OCI-LY7 (cell line): ENCODE data around the gene FSIP1. TPM values are rescaled to one million over a fixed set of nuclear protein-coding genes. Genes with fewer than 3 reads are reported as not detected.

ENCODE experiments used
- BruUV-seq: library from RNA; stranded (reverse); fragments of 400-500 nt; replicated peaks from 2 replicates; lab custom pipeline; 2021; lab: Mats Ljungman, UMichigan
- CTCF ChIA-PET: fragments of 300-600 bp; sonication (Branson Sonifier 250); formaldehyde crosslinking; loops from one replicate; lab custom pipeline; 2022; ENCODE audit warnings: antibody characterized with exemption; ENCODE audit not compliant: unreplicated experiment; lab: Charles Lee
- POLR2A ChIA-PET: fragments of 300-600 bp; sonication (Branson Sonifier 250); formaldehyde crosslinking; loops from one replicate; lab custom pipeline; 2022; ENCODE audit warnings: antibody characterized with exemption; lab: Charles Lee
- DNase-seq: peaks from one replicate; pipeline ENCODE4 v3.0.0-alpha.2; 2015; ENCODE audit warnings: low spot score
- H2AFZ ChIP-seq: fragments of 200-600 bp; sonication (generic), shearing (Covaris generic); 2 replicates; pipeline ENCODE4 v1.6.1; 2014; ENCODE audit warnings: mild to moderate bottlenecking, antibody characterized with exemption, low read length, moderate library complexity
- H3K27ac ChIP-seq: fragments of 200-600 bp; sonication (generic); 2 replicates; pipeline ENCODE4 v1.5.1; 2014; ENCODE audit warnings: mixed run types, low read depth, mild to moderate bottlenecking, moderate library complexity, low read length, inconsistent platforms; ENCODE audit not compliant: poor library complexity, severe bottlenecking
- H3K36me3 ChIP-seq: fragments of 200-600 bp; sonication (generic); 2 replicates; pipeline ENCODE4 v1.6.1; 2014; ENCODE audit warnings: mild to moderate bottlenecking, antibody characterized with exemption, low read length, moderate library complexity, mixed read lengths; ENCODE audit not compliant: insufficient read depth
- H3K4me1 ChIP-seq: fragments of 200-600 bp; sonication (generic); 2 replicates; pipeline ENCODE4 v1.5.1; 2014; ENCODE audit warnings: mild to moderate bottlenecking, low read length; ENCODE audit not compliant: insufficient read depth, poor library complexity, severe bottlenecking
- H3K4me2 ChIP-seq: fragments of 200-600 bp; sonication (generic); 2 replicates; pipeline ENCODE4 v1.6.1; 2014; ENCODE audit warnings: mild to moderate bottlenecking, low read length
- H3K4me3 ChIP-seq: fragments of 200-600 bp; sonication (generic); 2 replicates; pipeline ENCODE4 v1.5.1; 2014; ENCODE audit warnings: mild to moderate bottlenecking, low read depth, low read length; ENCODE audit not compliant: poor library complexity, severe bottlenecking
- H3K79me2 ChIP-seq: fragments of 200-600 bp; sonication (generic); 2 replicates; pipeline ENCODE4 v1.6.1; 2016; ENCODE audit warnings: low read depth, mild to moderate bottlenecking, low read length, moderate library complexity, mixed read lengths; ENCODE audit not compliant: insufficient read depth
- H3K9me2 ChIP-seq: fragments of 200-600 bp; sonication (generic); 2 replicates; pipeline ENCODE4 v1.6.1; 2016; ENCODE audit warnings: mild to moderate bottlenecking, low read length, mixed read lengths; ENCODE audit not compliant: insufficient read depth
- H3K9me3 ChIP-seq: fragments of 200-600 bp; sonication (generic); 2 replicates; pipeline ENCODE4 v1.6.1; 2014; ENCODE audit warnings: mild to moderate bottlenecking, mixed run types, low read length, mixed read lengths
- H4K20me1 ChIP-seq: fragments of 200-600 bp; sonication (generic); 2 replicates; pipeline ENCODE4 v1.6.1; 2014; ENCODE audit warnings: mild to moderate bottlenecking, antibody characterized with exemption, low read length, moderate library complexity, mixed read lengths; ENCODE audit not compliant: insufficient read depth
- EZH2phosphoT487 ChIP-seq: fragments of 200-600 bp; sonication (generic); IDR thresholded peaks from 2 replicates; pipeline ENCODE4 v1.6.1; 2018; ENCODE audit warnings: low read depth, borderline replicate concordance, mild to moderate bottlenecking, mixed run types, antibody characterized with exemption, low read length, moderate library complexity, mixed read lengths
- intact Hi-C: fragments of 100-400 bp; cut with micrococcal nuclease; formaldehyde crosslinking; loops from one replicate; pipeline ENCODE4 v1.10.0; 2022; ENCODE audit not compliant: unreplicated experiment
- total RNA-seq, 2 experiments: library from RNA; depleted of rRNA in 1 of 2; stranded (reverse); fragments of >200 nt in 1 of 2; shearing (Covaris generic) in 1 of 2; gene quantifications; 2 replicates each; pipeline ENCODE4 v1.2.3, GENCODE V29; 2014 to 2022
- TF ChIP-seq, protein P1 (sequence below): fragments of 200-600 bp; sonication (generic); conservative IDR thresholded peaks from 2 replicates; pipeline ENCODE4 v1.5.1; 2014; ENCODE audit warnings: mild to moderate bottlenecking, antibody characterized with exemption, low read length, moderate library complexity, mixed read lengths

FSIP1 gene
- total RNA-seq, 2 experiments from 2014 or later: 0.28 to 0.65 TPM

DNA sequence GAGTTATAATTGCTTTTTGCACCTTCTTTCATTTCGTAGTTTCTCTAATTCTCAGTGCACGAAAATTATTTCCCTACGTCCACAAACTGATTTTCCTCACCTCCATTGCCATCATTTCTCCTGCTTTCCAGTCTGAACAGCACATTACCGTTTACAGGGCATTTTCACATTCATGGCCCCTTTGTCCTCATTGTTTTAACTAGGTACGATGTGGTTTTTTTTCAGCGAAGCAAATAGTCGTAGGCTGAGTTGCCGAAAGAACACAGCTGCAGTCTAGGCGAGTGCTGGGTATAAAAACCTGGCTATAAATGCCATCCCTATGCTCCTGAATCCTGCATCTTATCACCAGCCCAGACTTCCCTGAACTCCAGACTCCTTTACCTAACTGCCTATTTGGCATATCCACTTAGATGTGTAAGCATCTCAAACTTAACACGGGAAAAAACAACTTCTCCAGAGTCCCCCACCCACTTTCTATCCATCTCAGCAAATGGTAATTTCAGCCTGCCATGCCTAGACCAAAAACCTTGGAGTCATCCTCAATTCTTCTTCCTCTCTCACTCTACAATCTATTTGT is 691 bp upstream of the FSIP1 start:
- Histone ChIP-seq H3K9me2 (no peaks in the 10 kb centered on the region), H3K27ac (peak overlapping the region; percentile 13), H3K79me2 (peaks cover 9% of the 10 kb centered on the region; the same call in 1 of the 2 replicates), H3K4me2 (peak overlapping the region; percentile 87), H2AFZ (peak overlapping the region; percentile 100), H3K4me1 (peaks cover 18% of the 10 kb centered on the region), H4K20me1 (no peaks in the 10 kb centered on the region), H3K36me3 (no peaks in the 10 kb centered on the region), H3K9me3 (no peaks in the 10 kb centered on the region), H3K4me3 (peak overlapping the region; percentile 84)
- ChIA-PET CTCF (no interaction called here), POLR2A (interaction anchor here (0.6 to 2.0 kb wide), 6 partner anchors 9 to 634 kb away, joined by 3 to 7 read pairs (median 4); no protein-coding TSS in a partner anchor)
- BruUV-seq: TSS peak; percentile 85
- intact Hi-C loops: loop anchor here (5.0 to 10.0 kb wide), 4 partner anchors 149 to 539 kb away; partner anchors contain the start of genes BUB1B, EIF2AK4 and INAFM2
- no peak for TF ChIP-seq EZH2phosphoT487
- TF ChIP-seq, protein P1, sequence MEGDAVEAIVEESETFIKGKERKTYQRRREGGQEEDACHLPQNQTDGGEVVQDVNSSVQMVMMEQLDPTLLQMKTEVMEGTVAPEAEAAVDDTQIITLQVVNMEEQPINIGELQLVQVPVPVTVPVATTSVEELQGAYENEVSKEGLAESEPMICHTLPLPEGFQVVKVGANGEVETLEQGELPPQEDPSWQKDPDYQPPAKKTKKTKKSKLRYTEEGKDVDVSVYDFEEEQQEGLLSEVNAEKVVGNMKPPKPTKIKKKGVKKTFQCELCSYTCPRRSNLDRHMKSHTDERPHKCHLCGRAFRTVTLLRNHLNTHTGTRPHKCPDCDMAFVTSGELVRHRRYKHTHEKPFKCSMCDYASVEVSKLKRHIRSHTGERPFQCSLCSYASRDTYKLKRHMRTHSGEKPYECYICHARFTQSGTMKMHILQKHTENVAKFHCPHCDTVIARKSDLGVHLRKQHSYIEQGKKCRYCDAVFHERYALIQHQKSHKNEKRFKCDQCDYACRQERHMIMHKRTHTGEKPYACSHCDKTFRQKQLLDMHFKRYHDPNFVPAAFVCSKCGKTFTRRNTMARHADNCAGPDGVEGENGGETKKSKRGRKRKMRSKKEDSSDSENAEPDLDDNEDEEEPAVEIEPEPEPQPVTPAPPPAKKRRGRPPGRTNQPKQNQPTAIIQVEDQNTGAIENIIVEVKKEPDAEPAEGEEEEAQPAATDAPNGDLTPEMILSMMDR: no peak
- peak; percentile 27 for DNase-seq

DNA sequence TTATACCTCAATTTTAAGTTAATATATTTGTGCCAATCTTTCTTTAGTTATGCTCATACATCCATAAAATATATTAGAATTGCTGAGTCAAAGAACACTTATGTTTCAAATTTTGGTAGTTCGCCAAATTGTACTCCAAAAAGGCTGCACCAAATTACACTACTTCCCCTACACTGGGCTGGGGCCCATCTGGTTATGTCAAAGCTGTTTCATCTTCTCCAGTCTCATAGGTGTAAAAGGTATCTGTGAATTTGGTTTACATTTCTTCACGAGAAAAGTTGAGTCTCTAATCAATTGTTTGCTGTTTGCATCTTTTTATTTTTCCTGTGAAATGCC is 706 bp downstream of the FSIP1 start:
- no peak overlapping the region for H3K27ac ChIP-seq
- peak overlapping the region; percentile 100 for H2AFZ ChIP-seq
- peak overlapping the region; percentile 84 for H3K4me3 ChIP-seq
- BruUV-seq: no TSS peak
- intact Hi-C loops: loop anchor here (5.0 to 10.0 kb wide), 4 partner anchors 150 to 540 kb away; partner anchors contain the start of genes BUB1B, EIF2AK4 and INAFM2
- H3K79me2 ChIP-seq: peaks cover 9% of the 10 kb centered on the region; the same call in 1 of the 2 replicates
- no peaks in the 10 kb centered on the region for H3K9me2 ChIP-seq
- no peak for DNase-seq
- H3K4me1 ChIP-seq: peaks cover 18% of the 10 kb centered on the region
- no peak for TF ChIP-seq EZH2phosphoT487
- TF ChIP-seq, protein P1: no peak
- ChIA-PET CTCF (no interaction called here), POLR2A (interaction anchor here (0.6 to 2.0 kb wide), 2 partner anchors 10 to 78 kb away, joined by 3 to 7 read pairs; no protein-coding TSS in a partner anchor)
- H3K9me3 ChIP-seq: no peaks in the 10 kb centered on the region
- no peaks in the 10 kb centered on the region for H4K20me1 ChIP-seq
- no peaks in the 10 kb centered on the region for H3K36me3 ChIP-seq
- H3K4me2 ChIP-seq: peak overlapping the region; percentile 87
